ENCODE results near the gene SKAP1.

- TF ChIP-seq RFX5 (IDR thresholded peaks at IDR 0.05; ENCODE audit: low read length) = no peak
- no peak for TF ChIP-seq EP300 (IDR thresholded peaks at IDR 0.05; ENCODE audit: borderline replicate concordance in 1 of 2, low read depth in 1 of 2, low read length in 1 of 2)
- TF ChIP-seq EZH2phosphoT487 (IDR thresholded peaks at IDR 0.05; ENCODE audit: borderline replicate concordance, low read depth) = no peak
- TF ChIP-seq CTCF (IDR thresholded peaks at IDR 0.05) = no peak
- no peak for TF ChIP-seq POLR2AphosphoS5 (IDR thresholded peaks at IDR 0.05; ENCODE audit: low read depth, low read length)
- TF ChIP-seq ZBTB33 (IDR thresholded peaks at IDR 0.05; ENCODE audit: borderline replicate concordance, low read depth) = no peak
- no peak for TF ChIP-seq MXI1 (IDR thresholded peaks at IDR 0.05; ENCODE audit: low read depth, low read length)
- TF ChIP-seq TEAD4 (IDR thresholded peaks at IDR 0.05; ENCODE audit: borderline replicate concordance, insufficient read depth) = no peak
- no peak for TF ChIP-seq RXRA (IDR thresholded peaks at IDR 0.05; ENCODE audit: borderline replicate concordance, low read depth)
- TF ChIP-seq RAD21 (IDR thresholded peaks at IDR 0.05; ENCODE audit: low read length) = no peak
Measured at GRCh38 chr17:48432820-48433775, 3.1 kb upstream of the SKAP1 start.

All from SK-N-SH (cell line).